GM12872 (cell line): ENCODE results near the gene KCTD20.
A peak's percentile ranks its signal among the peaks of the same experiment; 100 is the strongest.

Experiments
- CTCF ChIP-seq: IDR thresholded peaks from 3 replicates; pipeline ENCODE4 v1.5.1; 2011; ENCODE audit warnings: low read depth, mild to moderate bottlenecking, low read length, moderate library complexity; ENCODE audit not compliant: insufficient read depth

The KCTD20 gene

GRCh38 chr6:36419310-36419709 lies 23.5 kb upstream of the KCTD20 start:
- no peak for TF ChIP-seq CTCF

- TF ChIP-seq CTCF = no peak
These were observed 20.1 kb upstream of the KCTD20 start for GRCh38 chr6:36422714-36423100.

DNA sequence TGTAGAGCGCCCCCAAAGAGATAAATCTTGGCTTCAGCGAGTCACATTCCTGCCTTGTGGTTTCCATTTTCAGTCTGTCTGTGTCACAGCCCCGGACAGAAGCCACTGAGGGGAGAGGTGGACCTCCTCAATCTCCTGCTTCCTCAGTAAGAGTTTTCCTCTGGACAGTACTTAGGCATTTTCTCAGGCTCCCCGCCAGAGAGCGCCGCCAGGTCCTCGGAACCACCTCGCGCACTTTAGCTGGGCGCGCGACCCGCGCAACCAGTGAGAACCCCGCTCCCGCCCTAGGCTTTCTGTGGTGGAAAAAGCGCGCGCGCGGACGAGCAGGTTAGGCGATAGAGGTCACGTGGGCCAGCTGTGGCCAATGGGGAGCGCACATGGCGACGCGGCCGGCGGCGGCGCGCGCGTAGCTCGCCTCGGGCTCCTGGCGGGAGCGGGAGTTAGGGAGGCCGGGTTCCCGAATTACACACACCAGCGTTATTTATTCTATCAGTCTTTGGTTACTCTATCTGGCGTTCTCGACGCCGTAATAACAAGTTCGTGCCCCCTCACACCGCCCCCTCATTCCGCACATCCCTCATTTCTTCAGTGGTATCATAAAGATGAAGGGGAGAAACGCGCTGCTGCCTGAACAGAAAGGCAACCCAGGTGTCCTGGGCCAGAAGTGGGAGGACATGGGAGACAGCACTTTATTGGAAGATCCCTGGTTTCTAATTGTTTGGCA lies 19.5 kb upstream of the KCTD20 start:
- TF ChIP-seq CTCF = peak; percentile 69

GRCh38 chr6:36426622-36427021 lies 16.2 kb upstream of the KCTD20 start:
- TF ChIP-seq CTCF = no peak

- no peak for TF ChIP-seq CTCF
These were observed 13.9 kb upstream of the KCTD20 start for GRCh38 chr6:36428911-36429310.

GRCh38 chr6:36430351-36430750 lies 12.4 kb upstream of the KCTD20 start:
- no peak for TF ChIP-seq CTCF

GRCh38 chr6:36431197-36431596 lies 11.6 kb upstream of the KCTD20 start:
- TF ChIP-seq CTCF = no peak
